ENCODE data around the gene PIKFYVE.
"Not testable (repeated sequence)": the region's sequence is repeated elsewhere in the genome, so short reads cannot be mapped to it uniquely, and the experiment has no call there.

Gene PIKFYVE

GRCh38 chr2:208366215-208367127 is 100.4 kb downstream of the PIKFYVE start:
- no peak for DNase-seq

- no peak for DNase-seq
These were observed 103.0 kb downstream of the PIKFYVE start for GRCh38 chr2:208369091-208369490.

GRCh38 chr2:208370881-208371633 is 105.0 kb downstream of the PIKFYVE start:
- no peak for DNase-seq

- no peak for DNase-seq
These were observed 105.5 kb downstream of the PIKFYVE start for GRCh38 chr2:208371634-208371935.

- DNase-seq = peak; percentile 14 to 17
These were observed 107.5 kb downstream of the PIKFYVE start for GRCh38 chr2:208373460-208374089.

GRCh38 chr2:208375491-208376068 is 109.5 kb downstream of the PIKFYVE start:
- no peak for DNase-seq

GRCh38 chr2:208377344-208377860 is 111.3 kb downstream of the PIKFYVE start:
- not testable (repeated sequence) for DNase-seq

GRCh38 chr2:208379192-208379591 is 113.1 kb downstream of the PIKFYVE start:
- DNase-seq = no peak

GRCh38 chr2:208384637-208385036 is 118.6 kb downstream of the PIKFYVE start:
- no peak for DNase-seq

GRCh38 chr2:208386541-208386940 is 120.5 kb downstream of the PIKFYVE start:
- no peak for DNase-seq

GRCh38 chr2:208389940-208390339 is 123.9 kb downstream of the PIKFYVE start:
- no peak for DNase-seq

- DNase-seq = no peak
These were observed 126.2 kb downstream of the PIKFYVE start for GRCh38 chr2:208392300-208392699.

- not testable (repeated sequence) for DNase-seq
These were observed 130.7 kb downstream of the PIKFYVE start for GRCh38 chr2:208396796-208397195.

GRCh38 chr2:208399201-208399600 is 133.1 kb downstream of the PIKFYVE start:
- DNase-seq = no peak

- no peak for DNase-seq
These were observed 140.7 kb downstream of the PIKFYVE start, which contains the start of gene PTH2R for GRCh38 chr2:208406474-208407451. Gene PTH2R (plus strand): TSS chr2:208406792. CDS start chr2:208407044, 252 bp downstream.

- DNase-seq = no peak
These were observed 141.6 kb downstream of the PIKFYVE start for GRCh38 chr2:208407667-208408066.

Data from CD4-positive, alpha-beta T cell treated with Interleukin-1 beta for 1 hour (primary cell).